ENCODE data around the gene TMEM132D. TPM values are rescaled to one million over a fixed set of nuclear protein-coding genes. Genes with fewer than 3 reads are reported as not detected.
"Not testable (repeated sequence)": the region's sequence is repeated elsewhere in the genome, so short reads cannot be mapped to it uniquely, and the experiment has no call there.

Gene TMEM132D
- total RNA-seq, 1 donor from 2014 or later, result not detected

- no peak overlapping the region for H3K4me3 ChIP-seq (ENCODE audit: insufficient read depth, low read depth, low read length)
- peak; percentile 9 for DNase-seq (ENCODE audit: low read depth)
- Mint-ChIP-seq H3K9me3 (ENCODE audit: unreplicated experiment) (peaks cover 3% of the 10 kb centered on the region), H3K4me3 (ENCODE audit: unreplicated experiment) (no peak overlapping the region), H3K27ac (ENCODE audit: unreplicated experiment) (no peak overlapping the region), H3K27me3 (ENCODE audit: low read depth, unreplicated experiment) (no peaks in the 10 kb centered on the region), H3K4me1 (ENCODE audit: low read depth, unreplicated experiment) (no peaks in the 10 kb centered on the region), H3K36me3 (ENCODE audit: low read depth, unreplicated experiment) (no peaks in the 10 kb centered on the region)
- H3K9ac ChIP-seq (ENCODE audit: low read length), result no peak overlapping the region
- H3K27ac ChIP-seq (ENCODE audit: low read depth, low read length), result no peak overlapping the region
- no peaks in the 10 kb centered on the region for H3K4me1 ChIP-seq (ENCODE audit: insufficient read depth, low read length)
- H3K36me3 ChIP-seq (ENCODE audit: insufficient read depth, low read length), result no peaks in the 10 kb centered on the region
- no peaks in the 10 kb centered on the region for H3K79me2 ChIP-seq (ENCODE audit: insufficient read depth, low read length)
- no peak for FAIRE-seq
- no peak overlapping the region for H3K4me2 ChIP-seq (ENCODE audit: low read length)
- peaks cover 13% of the 10 kb centered on the region for H3K9me3 ChIP-seq (ENCODE audit: insufficient read depth, low read depth, low read length)
- H4K20me1 ChIP-seq (ENCODE audit: insufficient read depth, low read length), result no peaks in the 10 kb centered on the region
- no peak overlapping the region for H2AFZ ChIP-seq (ENCODE audit: low read depth, low read length)
- TF ChIP-seq CTCF (IDR thresholded peaks at IDR 0.05; ENCODE audit: insufficient read depth, low read depth, low read length) (no peak), EZH2 (IDR thresholded peaks at IDR 0.05; ENCODE audit: insufficient read depth, low read length) (no peak)
- no peaks in the 10 kb centered on the region for H3K27me3 ChIP-seq (ENCODE audit: insufficient read depth, low read length)
These were observed 851.5 kb downstream of the TMEM132D start for GRCh38 chr12:129052373-129052772.

GRCh38 chr12:129049917-129050316 is 853.9 kb downstream of the TMEM132D start:
- H3K9ac ChIP-seq (ENCODE audit: low read length), result no peak overlapping the region
- no peak overlapping the region for H3K27ac ChIP-seq (ENCODE audit: low read depth, low read length)
- no peaks in the 10 kb centered on the region for H3K79me2 ChIP-seq (ENCODE audit: insufficient read depth, low read length)
- H3K9me3 ChIP-seq (ENCODE audit: insufficient read depth, low read depth, low read length), result peaks cover 8% of the 10 kb centered on the region
- no peaks in the 10 kb centered on the region for H3K4me1 Mint-ChIP-seq (ENCODE audit: low read depth, unreplicated experiment)
- H4K20me1 ChIP-seq (ENCODE audit: insufficient read depth, low read length), result no peaks in the 10 kb centered on the region
- H3K4me3 ChIP-seq (ENCODE audit: insufficient read depth, low read depth, low read length), result no peak overlapping the region
- H3K27me3 ChIP-seq (ENCODE audit: insufficient read depth, low read length), result no peaks in the 10 kb centered on the region
- no peaks in the 10 kb centered on the region for H3K36me3 Mint-ChIP-seq (ENCODE audit: low read depth, unreplicated experiment)
- H3K27ac Mint-ChIP-seq (ENCODE audit: unreplicated experiment), result no peak overlapping the region
- DNase-seq (ENCODE audit: low read depth) (no peak), FAIRE-seq (no peak)
- peaks cover 10% of the 10 kb centered on the region for H3K9me3 Mint-ChIP-seq (ENCODE audit: unreplicated experiment)
- H3K4me2 ChIP-seq (ENCODE audit: low read length), result no peak overlapping the region
- no peak overlapping the region for H3K4me3 Mint-ChIP-seq (ENCODE audit: unreplicated experiment)
- TF ChIP-seq EZH2 (IDR thresholded peaks at IDR 0.05; ENCODE audit: insufficient read depth, low read length) (no peak), CTCF (IDR thresholded peaks at IDR 0.05; ENCODE audit: insufficient read depth, low read depth, low read length) (no peak)
- no peaks in the 10 kb centered on the region for H3K27me3 Mint-ChIP-seq (ENCODE audit: low read depth, unreplicated experiment)
- H3K36me3 ChIP-seq (ENCODE audit: insufficient read depth, low read length), result no peaks in the 10 kb centered on the region
- no peak overlapping the region for H2AFZ ChIP-seq (ENCODE audit: low read depth, low read length)
- H3K4me1 ChIP-seq (ENCODE audit: insufficient read depth, low read length), result no peaks in the 10 kb centered on the region

- H2AFZ ChIP-seq (ENCODE audit: low read depth, low read length); H3K4me3 Mint-ChIP-seq (ENCODE audit: unreplicated experiment); H3K36me3 ChIP-seq (ENCODE audit: insufficient read depth, low read length); H4K20me1 ChIP-seq (ENCODE audit: insufficient read depth, low read length); DNase-seq (ENCODE audit: low read depth); H3K9ac ChIP-seq (ENCODE audit: low read length); H3K27me3 ChIP-seq (ENCODE audit: insufficient read depth, low read length); H3K4me3 ChIP-seq (ENCODE audit: insufficient read depth, low read depth, low read length); FAIRE-seq; H3K79me2 ChIP-seq (ENCODE audit: insufficient read depth, low read length); H3K4me2 ChIP-seq (ENCODE audit: low read length); H3K9me3 ChIP-seq (ENCODE audit: insufficient read depth, low read depth, low read length); H3K36me3 Mint-ChIP-seq (ENCODE audit: low read depth, unreplicated experiment); H3K4me1 Mint-ChIP-seq (ENCODE audit: low read depth, unreplicated experiment); H3K27ac Mint-ChIP-seq (ENCODE audit: unreplicated experiment); H3K4me1 ChIP-seq (ENCODE audit: insufficient read depth, low read length); H3K27me3 Mint-ChIP-seq (ENCODE audit: low read depth, unreplicated experiment); H3K27ac ChIP-seq (ENCODE audit: low read depth, low read length): not testable (repeated sequence)
- H3K9me3 Mint-ChIP-seq (ENCODE audit: unreplicated experiment), result peaks cover 15% of the 10 kb centered on the region
These were observed 860.5 kb downstream of the TMEM132D start for GRCh38 chr12:129043334-129043733.

All from astrocyte (in vitro differentiated cells and primary cell).